Measurements from ENCODE around the gene MRM3.

DNA sequence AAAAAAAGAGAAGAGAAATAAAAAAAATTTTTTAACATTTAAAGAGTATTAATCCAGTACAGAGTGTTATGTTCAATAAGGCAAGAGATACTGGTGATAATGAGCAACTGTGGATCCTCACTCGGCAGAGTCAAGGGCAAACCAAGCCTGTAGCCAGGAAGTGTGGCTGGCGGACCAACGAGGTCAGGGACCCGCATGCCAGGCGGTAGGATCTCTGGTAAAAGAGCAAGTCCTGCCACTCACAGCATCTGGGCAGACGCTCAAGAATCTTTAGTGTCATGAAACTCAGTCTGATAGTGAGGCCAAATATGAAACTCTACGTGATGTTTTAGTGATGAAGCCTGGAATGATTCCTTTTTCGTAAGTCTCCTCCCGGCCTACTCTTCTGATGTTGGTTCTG is 21.8 kb upstream of the MRM3 start:
- TF ChIP-seq, protein P1, sequence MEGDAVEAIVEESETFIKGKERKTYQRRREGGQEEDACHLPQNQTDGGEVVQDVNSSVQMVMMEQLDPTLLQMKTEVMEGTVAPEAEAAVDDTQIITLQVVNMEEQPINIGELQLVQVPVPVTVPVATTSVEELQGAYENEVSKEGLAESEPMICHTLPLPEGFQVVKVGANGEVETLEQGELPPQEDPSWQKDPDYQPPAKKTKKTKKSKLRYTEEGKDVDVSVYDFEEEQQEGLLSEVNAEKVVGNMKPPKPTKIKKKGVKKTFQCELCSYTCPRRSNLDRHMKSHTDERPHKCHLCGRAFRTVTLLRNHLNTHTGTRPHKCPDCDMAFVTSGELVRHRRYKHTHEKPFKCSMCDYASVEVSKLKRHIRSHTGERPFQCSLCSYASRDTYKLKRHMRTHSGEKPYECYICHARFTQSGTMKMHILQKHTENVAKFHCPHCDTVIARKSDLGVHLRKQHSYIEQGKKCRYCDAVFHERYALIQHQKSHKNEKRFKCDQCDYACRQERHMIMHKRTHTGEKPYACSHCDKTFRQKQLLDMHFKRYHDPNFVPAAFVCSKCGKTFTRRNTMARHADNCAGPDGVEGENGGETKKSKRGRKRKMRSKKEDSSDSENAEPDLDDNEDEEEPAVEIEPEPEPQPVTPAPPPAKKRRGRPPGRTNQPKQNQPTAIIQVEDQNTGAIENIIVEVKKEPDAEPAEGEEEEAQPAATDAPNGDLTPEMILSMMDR (IDR thresholded peaks at IDR 0.05; ENCODE audit: low read depth, low read length, poor library complexity, severe bottlenecking) = no peak
- no peak for TF ChIP-seq EZH2phosphoT487 (IDR thresholded peaks at IDR 0.05; ENCODE audit: borderline replicate concordance, low read length)

All from DOHH2 (cell line).